ENCODE results near the gene ARSA. TPM values are rescaled to one million over a fixed set of nuclear protein-coding genes. Genes with fewer than 3 reads are reported as not detected.
A peak's percentile ranks its signal among the peaks of the same experiment; 100 is the strongest.

ARSA gene
- total and polyA plus RNA-seq, 2 of the 13 experiments (the other 11 are each of a cell fraction or from before 2014, with no cell fraction given): 9.0 to 11.5 TPM

DNA sequence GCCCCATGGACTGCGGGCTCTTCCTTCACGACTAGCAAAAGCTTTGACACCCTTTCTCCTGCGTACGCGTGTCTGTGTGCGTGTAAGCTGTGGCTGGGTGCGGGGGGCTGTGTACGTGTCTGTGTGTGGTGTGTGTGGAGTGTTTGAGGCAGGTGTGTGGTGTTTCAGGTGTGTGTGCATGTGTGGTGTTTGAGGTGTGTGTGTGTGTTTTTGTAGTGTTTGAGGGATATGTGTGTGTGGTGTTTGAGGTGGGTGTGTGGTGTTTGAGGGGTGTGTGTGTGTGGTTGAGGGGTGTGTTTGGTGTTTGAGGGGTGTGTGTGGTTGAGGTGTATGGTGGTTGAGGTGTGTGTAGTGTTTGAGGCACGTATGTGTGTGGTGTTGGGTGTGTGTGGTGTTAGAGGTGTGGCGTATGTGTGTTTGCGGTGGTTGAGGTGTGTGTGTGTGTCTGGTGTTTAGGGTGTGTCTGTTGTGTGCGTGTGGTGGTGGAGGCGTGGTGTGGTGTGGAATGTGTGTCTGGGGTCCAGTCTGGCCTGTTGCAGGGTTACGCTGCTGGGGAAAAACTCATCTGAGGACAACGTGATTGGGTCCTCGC is 687 bp upstream of the ARSA start (continued):
- TF ChIP-seq, protein P1, sequence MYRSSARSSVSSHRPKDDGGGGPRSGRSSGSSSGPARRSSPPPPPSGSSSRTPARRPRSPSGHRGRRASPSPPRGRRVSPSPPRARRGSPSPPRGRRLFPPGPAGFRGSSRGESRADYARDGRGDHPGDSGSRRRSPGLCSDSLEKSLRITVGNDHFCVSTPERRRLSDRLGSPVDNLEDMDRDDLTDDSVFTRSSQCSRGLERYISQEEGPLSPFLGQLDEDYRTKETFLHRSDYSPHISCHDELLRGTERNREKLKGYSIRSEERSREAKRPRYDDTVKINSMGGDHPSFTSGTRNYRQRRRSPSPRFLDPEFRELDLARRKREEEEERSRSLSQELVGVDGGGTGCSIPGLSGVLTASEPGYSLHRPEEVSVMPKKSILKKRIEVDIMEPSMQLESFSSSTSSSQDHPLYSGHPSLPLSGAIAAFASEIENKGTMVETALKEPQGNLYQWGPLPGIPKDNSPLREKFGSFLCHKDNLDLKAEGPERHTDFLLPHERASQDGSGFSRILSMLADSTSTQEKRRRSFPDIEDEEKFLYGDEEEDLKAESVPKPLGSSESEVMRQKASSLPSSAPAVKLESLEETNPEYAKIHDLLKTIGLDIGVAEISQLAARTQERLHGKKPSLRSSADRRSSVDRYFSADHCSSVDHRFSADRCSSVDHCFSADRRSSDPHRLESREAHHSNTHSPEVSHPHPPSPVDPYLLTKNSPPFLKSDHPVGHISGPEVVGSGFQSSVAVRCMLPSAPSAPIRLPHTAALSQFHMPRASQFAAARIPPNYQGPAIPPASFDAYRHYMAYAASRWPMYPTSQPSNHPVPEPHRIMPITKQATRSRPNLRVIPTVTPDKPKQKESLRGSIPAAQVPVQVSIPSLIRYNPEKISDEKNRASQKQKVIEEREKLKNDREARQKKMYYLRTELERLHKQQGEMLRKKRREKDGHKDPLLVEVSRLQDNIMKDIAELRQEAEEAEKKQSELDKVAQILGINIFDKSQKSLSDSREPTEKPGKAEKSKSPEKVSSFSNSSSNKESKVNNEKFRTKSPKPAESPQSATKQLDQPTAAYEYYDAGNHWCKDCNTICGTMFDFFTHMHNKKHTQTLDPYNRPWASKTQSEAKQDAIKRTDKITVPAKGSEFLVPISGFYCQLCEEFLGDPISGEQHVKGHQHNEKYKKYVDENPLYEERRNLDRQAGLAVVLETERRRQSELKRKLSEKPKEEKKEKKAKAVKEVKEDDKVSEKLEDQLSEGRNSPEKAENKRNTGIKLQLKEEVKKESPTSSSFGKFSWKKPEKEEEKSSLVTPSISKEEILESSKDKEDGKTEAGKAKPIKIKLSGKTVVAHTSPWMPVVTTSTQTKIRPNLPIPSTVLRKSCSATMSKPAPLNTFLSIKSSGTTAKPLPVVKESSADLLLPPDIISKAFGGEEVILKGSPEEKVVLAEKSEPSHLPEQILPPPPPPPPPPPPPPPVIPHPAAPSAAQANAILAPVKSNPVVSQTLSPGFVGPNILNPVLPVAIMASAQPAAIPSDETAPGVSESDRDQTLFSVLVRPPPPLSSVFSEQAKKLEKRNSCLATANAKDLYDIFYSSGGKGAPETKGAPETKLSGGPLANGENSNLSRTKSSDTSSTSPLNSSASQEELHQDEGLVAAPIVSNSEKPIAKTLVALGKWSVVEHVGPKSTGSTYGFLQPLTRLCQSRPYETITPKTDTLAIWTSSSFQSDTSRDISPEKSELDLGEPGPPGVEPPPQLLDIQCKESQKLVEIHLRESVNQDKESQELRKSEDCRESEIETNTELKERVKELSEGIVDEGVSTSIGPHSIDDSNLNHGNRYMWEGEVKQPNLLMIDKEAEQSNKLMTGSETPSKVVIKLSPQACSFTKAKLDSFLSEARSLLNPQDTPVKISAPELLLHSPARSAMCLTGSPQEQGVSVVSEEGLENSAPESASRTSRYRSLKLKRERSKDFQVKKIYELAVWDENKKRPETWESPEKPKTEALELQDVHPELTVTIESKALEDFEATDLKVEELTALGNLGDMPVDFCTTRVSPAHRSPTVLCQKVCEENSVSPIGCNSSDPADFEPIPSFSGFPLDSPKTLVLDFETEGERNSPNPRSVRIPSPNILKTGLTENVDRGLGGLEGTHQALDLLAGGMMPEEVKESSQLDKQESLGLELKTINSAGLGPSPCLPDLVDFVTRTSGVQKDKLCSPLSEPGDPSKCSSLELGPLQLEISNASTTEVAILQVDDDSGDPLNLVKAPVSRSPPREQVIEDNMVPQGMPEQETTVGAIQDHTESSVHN (CRISPR knock-in tag; IDR thresholded peaks at IDR 0.05): no peak
- TF ChIP-seq, protein P2, sequence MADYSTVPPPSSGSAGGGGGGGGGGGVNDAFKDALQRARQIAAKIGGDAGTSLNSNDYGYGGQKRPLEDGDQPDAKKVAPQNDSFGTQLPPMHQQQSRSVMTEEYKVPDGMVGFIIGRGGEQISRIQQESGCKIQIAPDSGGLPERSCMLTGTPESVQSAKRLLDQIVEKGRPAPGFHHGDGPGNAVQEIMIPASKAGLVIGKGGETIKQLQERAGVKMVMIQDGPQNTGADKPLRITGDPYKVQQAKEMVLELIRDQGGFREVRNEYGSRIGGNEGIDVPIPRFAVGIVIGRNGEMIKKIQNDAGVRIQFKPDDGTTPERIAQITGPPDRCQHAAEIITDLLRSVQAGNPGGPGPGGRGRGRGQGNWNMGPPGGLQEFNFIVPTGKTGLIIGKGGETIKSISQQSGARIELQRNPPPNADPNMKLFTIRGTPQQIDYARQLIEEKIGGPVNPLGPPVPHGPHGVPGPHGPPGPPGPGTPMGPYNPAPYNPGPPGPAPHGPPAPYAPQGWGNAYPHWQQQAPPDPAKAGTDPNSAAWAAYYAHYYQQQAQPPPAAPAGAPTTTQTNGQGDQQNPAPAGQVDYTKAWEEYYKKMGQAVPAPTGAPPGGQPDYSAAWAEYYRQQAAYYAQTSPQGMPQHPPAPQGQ (CRISPR knock-in tag; IDR thresholded peaks at IDR 0.05; ENCODE audit: borderline replicate concordance): no peak
- TF ChIP-seq, protein P3, sequence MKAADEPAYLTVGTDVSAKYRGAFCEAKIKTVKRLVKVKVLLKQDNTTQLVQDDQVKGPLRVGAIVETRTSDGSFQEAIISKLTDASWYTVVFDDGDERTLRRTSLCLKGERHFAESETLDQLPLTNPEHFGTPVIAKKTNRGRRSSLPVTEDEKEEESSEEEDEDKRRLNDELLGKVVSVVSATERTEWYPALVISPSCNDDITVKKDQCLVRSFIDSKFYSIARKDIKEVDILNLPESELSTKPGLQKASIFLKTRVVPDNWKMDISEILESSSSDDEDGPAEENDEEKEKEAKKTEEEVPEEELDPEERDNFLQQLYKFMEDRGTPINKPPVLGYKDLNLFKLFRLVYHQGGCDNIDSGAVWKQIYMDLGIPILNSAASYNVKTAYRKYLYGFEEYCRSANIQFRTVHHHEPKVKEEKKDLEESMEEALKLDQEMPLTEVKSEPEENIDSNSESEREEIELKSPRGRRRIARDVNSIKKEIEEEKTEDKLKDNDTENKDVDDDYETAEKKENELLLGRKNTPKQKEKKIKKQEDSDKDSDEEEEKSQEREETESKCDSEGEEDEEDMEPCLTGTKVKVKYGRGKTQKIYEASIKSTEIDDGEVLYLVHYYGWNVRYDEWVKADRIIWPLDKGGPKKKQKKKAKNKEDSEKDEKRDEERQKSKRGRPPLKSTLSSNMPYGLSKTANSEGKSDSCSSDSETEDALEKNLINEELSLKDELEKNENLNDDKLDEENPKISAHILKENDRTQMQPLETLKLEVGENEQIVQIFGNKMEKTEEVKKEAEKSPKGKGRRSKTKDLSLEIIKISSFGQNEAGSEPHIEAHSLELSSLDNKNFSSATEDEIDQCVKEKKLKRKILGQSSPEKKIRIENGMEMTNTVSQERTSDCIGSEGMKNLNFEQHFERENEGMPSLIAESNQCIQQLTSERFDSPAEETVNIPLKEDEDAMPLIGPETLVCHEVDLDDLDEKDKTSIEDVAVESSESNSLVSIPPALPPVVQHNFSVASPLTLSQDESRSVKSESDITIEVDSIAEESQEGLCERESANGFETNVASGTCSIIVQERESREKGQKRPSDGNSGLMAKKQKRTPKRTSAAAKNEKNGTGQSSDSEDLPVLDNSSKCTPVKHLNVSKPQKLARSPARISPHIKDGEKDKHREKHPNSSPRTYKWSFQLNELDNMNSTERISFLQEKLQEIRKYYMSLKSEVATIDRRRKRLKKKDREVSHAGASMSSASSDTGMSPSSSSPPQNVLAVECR (CRISPR knock-in tag; IDR thresholded peaks at IDR 0.05; ENCODE audit: borderline replicate concordance): 0 out of 2 replicates have a peak, but pooled peaks have one; percentile 31

Measured in HepG2 (cell line).